T-helper 1 cell treated with Interleukin-12 subunit alpha and Interleukin-12 subunit beta and Interleukin-4 antibody, amounts not matched to agents 30 ng/mL and 1 ng/mL, for 36 hours (primary cell): Measurements from ENCODE around the gene FILIP1. TPM values are rescaled to one million over a fixed set of nuclear protein-coding genes. Genes with fewer than 3 reads are reported as not detected.

Source experiments
- intact Hi-C: fragments of 100-400 bp; cut with micrococcal nuclease; formaldehyde crosslinking; loops from one replicate; pipeline ENCODE4 v1.15.1; 2024
- total RNA-seq: library from RNA; stranded (reverse); gene quantifications from 2 replicates; pipeline ENCODE4 v1.2.3, GENCODE V29; 2022

FILIP1 gene
- not detected in 2 replicates for total RNA-seq

DNA sequence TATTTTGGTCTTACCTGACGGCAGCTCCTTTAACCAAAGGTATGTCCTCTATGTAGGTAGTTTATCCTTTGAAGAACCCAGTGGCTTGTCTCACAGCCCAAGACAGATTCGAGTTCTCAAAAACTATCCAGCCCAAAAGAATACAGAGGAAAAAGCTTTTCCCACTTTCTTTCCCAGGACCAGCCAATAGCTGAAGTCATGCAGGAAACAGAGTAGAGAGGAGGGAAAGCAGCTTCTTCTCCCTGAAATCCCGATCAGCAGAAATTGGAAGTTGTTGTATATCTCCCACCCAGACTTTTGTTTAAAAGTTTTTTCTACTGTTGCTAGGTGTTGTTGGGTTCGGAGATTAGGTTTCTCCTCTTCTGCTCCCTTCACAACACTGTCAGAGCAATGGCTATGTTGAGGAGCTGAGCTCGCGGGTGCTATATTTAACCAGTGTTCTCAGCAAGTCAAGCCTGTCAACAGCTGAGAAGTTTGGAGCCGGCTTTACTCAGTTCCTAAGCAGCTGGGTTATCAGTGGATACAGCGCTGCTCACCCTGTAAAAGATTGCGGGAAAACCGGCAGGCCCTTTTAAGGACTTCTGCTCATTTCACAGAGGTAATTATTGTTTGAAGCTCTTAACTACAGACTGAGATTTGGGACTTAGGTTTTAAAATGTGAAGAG, at the start of gene FILIP1:
Gene FILIP1 (minus strand): TSS at position 401 of the 665 bp plus-strand sequence. CDS start 78,828 bp downstream, outside the sequence.
- intact Hi-C loops: no loop called here

- intact Hi-C loops: no loop called here
These were observed 49.7 kb upstream of the FILIP1 start for GRCh38 chr6:75543311-75543710.

GRCh38 chr6:75539136-75539535, 45.5 kb upstream of the FILIP1 start:
- intact Hi-C loops: no loop called here

- intact Hi-C loops: no loop called here
These were observed 38.9 kb upstream of the FILIP1 start for GRCh38 chr6:75532521-75532920.

- intact Hi-C loops: no loop called here
These were observed 37.6 kb upstream of the FILIP1 start for GRCh38 chr6:75531174-75531573.

- intact Hi-C loops: no loop called here
These were observed 37.1 kb upstream of the FILIP1 start for GRCh38 chr6:75530696-75531095.

DNA sequence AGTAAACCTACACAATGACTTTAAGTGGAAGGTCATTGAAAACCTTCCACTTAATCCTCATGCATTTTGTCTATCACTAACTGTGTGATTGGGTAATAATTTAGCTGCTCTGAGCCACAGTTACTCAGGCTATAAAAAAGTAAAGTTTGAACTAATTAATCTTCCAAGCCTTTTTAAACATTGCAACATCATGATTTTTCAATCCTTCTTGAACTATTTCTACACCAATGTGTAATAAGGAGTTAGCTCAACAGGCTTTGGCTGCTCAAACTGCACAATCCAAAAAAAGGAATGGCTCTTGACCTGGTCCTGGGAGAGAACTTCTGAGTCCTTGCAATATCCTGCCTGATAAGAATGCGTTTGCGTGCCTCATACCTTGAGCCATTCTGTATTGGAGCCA, 34.8 kb upstream of the FILIP1 start:
- intact Hi-C loops: no loop called here

DNA sequence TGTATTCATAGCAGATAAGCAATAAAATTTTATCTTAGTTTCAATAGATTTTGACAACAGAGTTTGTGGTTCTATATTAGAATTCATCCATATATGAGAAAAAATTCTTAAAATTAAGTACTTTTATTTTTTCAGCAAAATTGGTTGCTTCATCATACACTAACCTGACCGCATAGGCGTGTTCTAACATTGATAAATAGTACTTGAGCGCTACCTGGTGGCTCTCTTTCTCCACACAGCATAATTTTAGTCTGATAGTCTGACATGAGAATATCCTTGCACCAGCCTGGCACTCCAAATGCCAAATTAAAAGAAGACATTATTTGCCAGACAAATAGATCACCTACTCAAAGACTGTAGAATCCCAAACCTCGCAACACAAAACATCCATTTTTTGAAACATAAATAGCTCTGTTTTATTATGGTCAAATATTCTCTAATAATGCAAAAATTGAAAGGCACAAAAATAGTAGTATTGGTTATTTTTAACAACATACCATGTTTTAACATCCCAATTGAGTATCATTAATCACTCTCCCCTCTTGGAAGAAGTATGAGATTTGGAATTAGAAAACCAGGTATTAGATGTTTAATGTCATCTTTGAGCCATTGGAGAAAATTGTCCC, 33.0 kb upstream of the FILIP1 start:
- intact Hi-C loops: loop anchor here (1.0 to 2.0 kb wide), 8 partner anchors 30 to 1788 kb away; partner anchors contain the start of gene COX7A2

- intact Hi-C loops: loop anchor here (1.0 to 2.0 kb wide), 8 partner anchors 29 to 1787 kb away; partner anchors contain the start of gene COX7A2
These were observed 32.1 kb upstream of the FILIP1 start for GRCh38 chr6:75525682-75526081.

GRCh38 chr6:75524322-75524972, 30.8 kb upstream of the FILIP1 start:
- intact Hi-C loops: no loop called here

DNA sequence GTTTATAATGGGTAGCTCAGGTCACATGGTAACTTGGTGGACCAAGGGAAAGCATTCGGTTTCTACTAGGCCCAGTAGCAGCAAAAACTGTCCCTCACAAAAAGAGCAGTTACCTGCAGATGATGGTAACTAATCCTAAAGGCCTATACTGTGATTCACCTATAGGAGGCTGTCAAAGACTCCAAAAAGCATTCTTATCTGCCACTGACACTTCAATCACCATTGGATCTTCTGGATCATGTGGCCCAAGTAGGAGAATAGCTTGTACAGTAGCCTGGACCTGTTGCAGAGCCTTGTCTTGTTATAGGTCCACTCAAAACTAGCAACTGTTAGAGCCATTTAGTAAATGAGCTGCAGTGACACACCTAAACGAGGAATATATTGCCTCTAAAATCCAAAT, 23.2 kb upstream of the FILIP1 start:
- intact Hi-C loops: no loop called here

DNA sequence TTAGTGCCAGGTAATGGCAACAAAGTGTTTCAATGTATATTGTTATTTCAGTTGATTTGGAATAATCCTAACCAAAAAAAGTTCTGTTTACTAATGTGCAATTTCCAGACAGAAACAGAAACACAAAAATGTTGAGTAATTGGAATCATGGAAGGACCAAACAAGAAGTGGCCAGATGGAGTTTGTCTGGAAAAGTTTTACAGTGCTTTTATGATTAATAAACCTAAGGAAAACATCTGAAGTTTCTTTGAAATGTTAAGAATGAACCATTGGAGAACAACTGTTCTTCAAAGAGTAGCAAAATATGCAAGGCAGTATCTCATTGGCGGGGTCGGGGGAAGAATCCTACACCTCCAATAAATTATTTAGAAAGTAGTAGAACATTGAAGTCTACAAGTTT, 19.0 kb upstream of the FILIP1 start:
- intact Hi-C loops: no loop called here

- intact Hi-C loops: no loop called here
These were observed 11.8 kb upstream of the FILIP1 start for GRCh38 chr6:75505424-75505823.

- intact Hi-C loops: no loop called here
These were observed 11.0 kb upstream of the FILIP1 start for GRCh38 chr6:75504465-75505222.

DNA sequence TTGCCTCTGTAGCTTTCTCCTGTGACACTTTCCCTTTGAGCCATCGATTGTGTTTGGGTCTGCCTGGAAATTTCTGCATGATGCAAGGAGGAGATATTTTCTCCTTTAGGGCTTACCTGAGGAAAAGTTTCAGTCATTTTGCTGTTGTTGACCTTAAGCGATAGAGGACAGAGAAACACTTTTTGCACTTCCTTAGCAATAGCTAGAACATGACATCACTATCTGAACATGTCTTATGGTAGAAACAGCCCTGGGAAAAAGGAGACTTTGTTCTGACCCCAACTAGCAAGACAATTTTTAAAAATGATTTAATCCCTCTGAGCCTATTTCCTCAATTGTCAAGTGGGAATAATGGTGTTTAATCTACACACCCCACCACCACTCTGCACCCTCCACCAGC, 9.7 kb upstream of the FILIP1 start:
- intact Hi-C loops: no loop called here

- intact Hi-C loops: no loop called here
These were observed 9.3 kb upstream of the FILIP1 start for GRCh38 chr6:75502884-75503283.

DNA sequence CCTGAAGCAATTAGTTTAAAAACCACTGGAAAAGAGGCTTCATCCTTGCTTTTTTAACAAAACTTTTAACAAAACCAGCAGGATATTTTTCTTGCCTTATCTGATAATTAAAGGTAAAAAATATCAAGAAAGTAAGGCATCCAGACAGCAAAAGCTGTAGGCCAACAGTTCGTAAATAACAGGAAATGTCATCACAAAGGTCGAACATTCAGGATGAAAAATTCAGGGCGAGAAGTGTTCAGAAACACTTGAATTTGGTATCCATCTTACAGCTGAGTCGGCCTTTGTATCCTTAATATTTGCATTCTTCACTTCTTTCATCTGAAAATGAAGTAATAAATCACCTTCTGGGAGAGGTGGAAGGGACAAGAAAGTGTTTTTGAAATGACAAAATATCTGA, 8.2 kb upstream of the FILIP1 start:
- intact Hi-C loops: no loop called here

DNA sequence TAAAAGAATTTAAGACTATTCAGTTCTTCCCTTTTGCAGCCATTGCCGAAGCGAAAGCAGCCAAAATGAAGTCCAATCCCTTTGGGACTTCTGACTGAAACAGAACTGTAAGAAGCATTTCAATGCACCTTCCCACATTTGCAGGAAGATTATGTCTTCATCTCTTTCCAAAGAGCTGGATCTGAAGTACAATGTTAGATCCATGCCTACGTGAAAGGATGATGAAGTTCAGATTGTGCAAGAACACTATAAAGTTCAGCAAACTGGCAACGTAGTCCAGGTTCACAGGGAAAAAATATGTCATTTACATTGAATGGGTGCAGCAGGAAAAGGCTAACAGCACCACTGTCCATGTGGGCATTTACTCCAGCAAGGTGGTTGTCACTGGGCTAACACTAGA, 6.0 kb upstream of the FILIP1 start:
- intact Hi-C loops: loop anchor here (5.0 kb wide), 1 partner anchor 1977 kb away; the partner anchor contains the start of gene EEF1A1

DNA sequence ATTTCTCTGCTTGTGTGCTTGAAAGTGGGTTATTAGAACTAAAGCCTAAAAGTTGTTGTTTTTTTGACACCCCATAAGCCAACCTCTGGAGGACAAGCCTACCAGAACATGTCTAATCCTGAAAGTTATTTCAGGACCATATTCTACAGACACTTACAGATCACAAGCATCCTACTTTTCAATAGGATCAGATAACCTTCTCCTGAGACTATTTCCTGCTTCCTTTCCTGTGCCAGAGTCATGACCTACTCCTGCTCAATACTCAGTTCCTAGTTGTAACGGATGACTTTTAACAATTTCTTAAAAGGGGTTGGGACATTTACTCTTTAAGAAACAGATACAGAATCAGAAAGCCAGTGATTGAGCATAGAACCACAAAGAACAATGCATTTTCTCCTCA, 5.3 kb upstream of the FILIP1 start:
- intact Hi-C loops: loop anchor here (5.0 kb wide), 1 partner anchor 1977 kb away; the partner anchor contains the start of gene EEF1A1

- intact Hi-C loops: loop anchor here (2.0 to 5.0 kb wide), 2 partner anchors 105 to 1976 kb away; partner anchors contain the start of gene EEF1A1
These were observed 4.4 kb upstream of the FILIP1 start for GRCh38 chr6:75497994-75498393.

DNA sequence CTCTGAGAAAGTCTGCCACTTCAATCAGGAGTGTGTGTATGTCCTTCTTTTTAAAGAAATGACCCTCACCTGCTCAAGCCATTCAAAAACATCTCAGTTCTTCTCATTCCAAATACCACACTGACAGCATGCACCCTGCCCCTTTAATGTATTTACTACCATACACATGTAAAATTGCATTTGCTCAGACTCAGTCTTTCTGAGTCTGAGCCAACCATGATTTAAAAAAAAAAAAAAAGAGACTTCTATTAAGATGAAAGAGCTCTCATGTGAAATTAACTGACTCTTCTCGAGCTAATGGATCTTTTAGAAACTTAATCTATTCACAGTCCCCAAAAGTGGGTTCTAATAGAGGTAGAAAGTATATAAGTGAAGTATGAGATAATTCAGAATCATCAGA, 1.4 kb upstream of the FILIP1 start:
- intact Hi-C loops: loop anchor here (5.0 kb wide), 1 partner anchor 1973 kb away; the partner anchor contains the start of gene EEF1A1
